Stimulated activated CD4-positive, alpha-beta T cell treated with anti-CD3 and anti-CD28 coated beads, Interleukin-15, amount 100 ng/mL, for 24 hours (primary cell): ENCODE data around the gene DUSP11.
A peak's percentile ranks its signal among the peaks of the same experiment; 100 is the strongest.
"Not testable (repeated sequence)": the region's sequence is repeated elsewhere in the genome, so short reads cannot be mapped to it uniquely, and the experiment has no call there.

Experiments used
- DNase-seq: peaks from one replicate; pipeline ENCODE4 v3.0.0-alpha.2; 2020

The DUSP11 gene

GRCh38 chr2:73779467-73780236 is at the start of gene DUSP11:
Gene DUSP11 (minus strand): TSS chr2:73780103. CDS start chr2:73779974, 129 bp downstream.
- DNase-seq: peak; percentile 98

GRCh38 chr2:73828818-73829570 is 49.1 kb upstream of the DUSP11 start, which contains the start of gene STAMBP:
Gene STAMBP (plus strand): TSS chr2:73828961. CDS start chr2:73830857, 1,896 bp downstream.
- peak; percentile 95 for DNase-seq

DNA sequence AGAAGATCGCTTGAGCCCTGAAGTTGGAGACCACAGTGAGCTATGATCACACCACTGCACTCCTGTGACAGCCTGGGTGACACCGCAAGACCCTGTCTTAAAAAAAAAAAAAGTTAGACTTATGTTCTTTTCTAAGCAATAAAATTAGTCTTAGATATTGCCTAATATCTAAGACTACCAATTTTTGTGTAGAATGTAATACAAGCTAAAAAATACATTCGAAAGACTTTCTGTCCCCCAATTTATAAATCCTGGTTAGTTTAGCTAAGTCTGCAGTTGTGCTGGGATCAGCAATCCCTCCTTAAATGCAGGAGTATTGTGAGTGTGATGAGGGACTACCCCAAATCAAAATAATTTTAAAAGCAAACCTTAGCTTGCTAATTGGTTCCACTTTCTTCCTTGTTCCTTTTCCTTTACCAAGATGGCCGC is 48.5 kb upstream of the DUSP11 start:
- DNase-seq: no peak

GRCh38 chr2:73827660-73828388 is 47.9 kb upstream of the DUSP11 start:
- no peak for DNase-seq

DNA sequence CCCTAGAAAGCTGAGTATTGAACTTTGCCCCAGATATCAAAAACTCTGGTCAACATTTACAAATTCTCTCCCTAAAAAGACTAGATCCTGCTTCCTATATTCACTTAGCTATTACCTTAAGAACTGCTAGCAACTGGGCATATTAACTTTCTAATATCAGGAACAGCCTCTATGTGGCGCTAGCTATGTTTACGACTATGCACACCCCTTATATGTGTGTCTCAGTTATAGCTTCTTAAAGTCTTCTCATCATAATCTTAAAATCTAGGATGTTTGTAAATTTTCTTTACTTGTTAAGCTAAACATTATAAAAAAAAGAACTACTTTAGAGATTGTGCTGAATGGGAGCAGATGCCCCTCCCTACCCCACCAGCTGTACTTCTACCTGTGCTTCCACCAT is 47.1 kb upstream of the DUSP11 start:
- DNase-seq: no peak

GRCh38 chr2:73825408-73825807 is 45.5 kb upstream of the DUSP11 start:
- DNase-seq: no peak

DNA sequence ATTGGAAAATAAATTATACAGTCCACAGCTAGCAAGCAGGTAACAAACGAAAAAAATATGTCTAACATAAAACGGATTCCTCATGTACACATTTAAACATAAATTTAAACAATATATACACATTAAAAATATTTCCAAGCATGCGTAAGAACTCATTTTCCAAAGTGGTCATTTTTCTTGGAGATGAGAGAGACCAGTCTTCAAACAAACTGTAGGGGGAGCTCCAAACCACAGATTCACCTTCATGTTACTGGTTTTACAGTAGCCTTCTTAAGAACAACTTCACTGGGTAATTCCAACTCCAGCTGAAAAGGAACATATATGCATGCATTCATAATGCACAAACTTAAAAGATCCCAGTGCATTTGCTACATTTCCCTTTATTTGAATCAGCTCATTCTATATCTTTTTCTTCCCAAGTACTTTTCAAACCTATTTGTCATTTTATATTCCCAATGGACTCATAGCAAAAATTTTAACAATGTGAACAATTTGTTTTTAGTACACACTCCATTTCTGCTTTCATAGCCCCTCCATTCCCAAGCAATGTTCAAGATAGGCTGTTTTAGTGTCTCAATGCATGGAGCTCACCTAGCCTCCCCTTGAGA is 44.1 kb upstream of the DUSP11 start:
- DNase-seq: peak; percentile 23

GRCh38 chr2:73823416-73823815 is 43.5 kb upstream of the DUSP11 start:
- DNase-seq: no peak

GRCh38 chr2:73822991-73823390 is 43.1 kb upstream of the DUSP11 start:
- DNase-seq: no peak

GRCh38 chr2:73822276-73822675 is 42.4 kb upstream of the DUSP11 start:
- no peak for DNase-seq

GRCh38 chr2:73821669-73822068 is 41.8 kb upstream of the DUSP11 start:
- no peak for DNase-seq

DNA sequence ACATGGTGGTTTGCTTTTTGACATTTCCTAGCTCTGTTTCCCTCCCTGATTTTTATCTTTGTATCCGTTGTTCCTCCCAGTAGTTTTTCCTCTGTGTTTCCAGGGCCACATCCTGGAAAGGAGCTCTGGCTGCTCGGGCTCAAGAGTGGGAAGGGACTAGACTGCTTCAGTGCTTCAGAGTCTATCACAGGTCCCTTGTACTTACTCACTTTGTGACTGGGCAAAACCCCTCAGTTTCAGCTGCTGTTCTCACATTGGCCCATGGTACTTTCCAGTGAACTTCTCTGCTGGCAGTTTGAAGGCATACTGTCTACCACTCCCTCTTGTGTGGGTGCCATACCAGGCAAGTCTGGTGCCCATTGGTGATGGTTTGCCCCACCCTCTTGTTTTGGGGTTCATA is 41.3 kb upstream of the DUSP11 start:
- peak; percentile 47 for DNase-seq

GRCh38 chr2:73818296-73818695 is 38.4 kb upstream of the DUSP11 start:
- DNase-seq: no peak

GRCh38 chr2:73812635-73813034 is 32.7 kb upstream of the DUSP11 start:
- no peak for DNase-seq

DNA sequence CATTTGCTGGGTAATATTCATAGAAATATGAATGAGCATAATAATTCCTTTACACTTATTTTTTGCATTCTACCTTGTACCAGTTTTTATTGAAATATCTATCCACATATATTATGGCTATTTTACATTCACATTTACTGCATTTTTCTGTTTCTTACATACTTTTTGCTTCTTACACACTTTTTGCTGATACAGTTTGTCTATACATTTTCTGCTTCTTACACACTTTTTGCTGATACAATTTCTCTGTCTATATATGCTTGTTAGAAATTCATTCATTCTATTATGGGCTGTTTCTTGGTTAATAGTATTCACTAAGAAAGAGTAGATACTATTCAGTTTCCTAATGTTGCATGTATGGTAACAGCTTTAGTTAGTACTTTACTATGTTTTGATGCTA is 32.0 kb upstream of the DUSP11 start:
- DNase-seq: no peak

- DNase-seq: not testable (repeated sequence)
Observed at GRCh38 chr2:73783883-73784282, 4.0 kb upstream of the DUSP11 start, which contains the start of gene C2orf78. Gene C2orf78 (plus strand): TSS chr2:73784183. CDS start chr2:73784310, 127 bp downstream.

- not testable (repeated sequence) for DNase-seq
Observed at GRCh38 chr2:73783402-73783801, 3.5 kb upstream of the DUSP11 start.

GRCh38 chr2:73780237-73780582 is 307 bp upstream of the DUSP11 start:
- DNase-seq: no peak

DNA sequence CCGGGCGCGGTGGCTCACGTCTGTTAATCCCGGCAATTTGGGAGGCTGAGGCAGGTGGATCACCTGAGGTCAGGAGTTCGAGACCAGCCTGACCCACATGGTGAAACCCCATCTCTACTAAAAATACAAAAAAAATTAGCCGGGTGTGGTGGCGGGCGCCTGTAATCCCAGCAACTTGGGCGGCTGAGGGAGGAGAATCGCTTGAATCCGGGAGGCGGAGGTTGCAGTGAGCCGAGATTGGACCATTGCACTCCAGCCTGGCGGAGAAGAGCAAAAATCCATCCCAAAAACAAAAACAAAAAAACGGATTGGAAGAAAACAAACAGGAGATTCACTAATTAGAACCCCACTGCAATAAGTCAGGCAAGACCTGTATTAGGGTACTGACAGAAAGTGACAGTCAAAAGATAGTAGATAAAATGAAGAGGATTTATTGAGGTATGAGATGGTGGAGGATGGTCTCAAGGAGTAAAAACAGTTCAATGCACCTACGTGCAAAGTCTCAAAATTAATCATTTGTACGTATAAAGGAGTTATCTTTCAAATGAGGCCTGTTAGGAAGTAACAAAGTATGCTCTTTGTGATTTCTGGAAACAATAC is 936 bp downstream of the DUSP11 start:
- DNase-seq: not testable (repeated sequence)

- no peak for DNase-seq
Observed at GRCh38 chr2:73776869-73777519, 2.9 kb downstream of the DUSP11 start.

- no peak for DNase-seq
Observed at GRCh38 chr2:73776381-73776780, 3.5 kb downstream of the DUSP11 start.

- no peak for DNase-seq
Observed at GRCh38 chr2:73772819-73773218, 7.1 kb downstream of the DUSP11 start.
